Endothelial cell of umbilical vein (primary cell): ENCODE data around the gene NMT2. TPM values are rescaled to one million over a fixed set of nuclear protein-coding genes. Genes with fewer than 3 reads are reported as not detected.
A peak's percentile ranks its signal among the peaks of the same experiment; 100 is the strongest.

ENCODE experiments used
- BruUV-seq: library from RNA; stranded (reverse); fragments of 400-500 nt; replicated peaks from 2 replicates; lab custom pipeline; 2021; lab: Mats Ljungman, UMichigan
- CTCF ChIA-PET: fragments of 300-600, 350-600 bp; sonication (Branson Sonifier 250); formaldehyde crosslinking; loops from one replicate; lab custom pipeline; 2021; ENCODE audit warnings: antibody characterized with exemption, inconsistent platforms; lab: Charles Lee
- POLR2A ChIA-PET: fragments of 300-600, 350-600 bp; sonication (Branson Sonifier 250); formaldehyde crosslinking; loops from one replicate; lab custom pipeline; 2021; ENCODE audit warnings: antibody characterized with exemption, inconsistent platforms; lab: Charles Lee
- DNase-seq: peaks from one replicate; pipeline ENCODE4 v3.0.0-alpha.2; 2011; ENCODE audit warnings: low read depth, low spot score
- FAIRE-seq: peaks from 2 replicates; lab custom pipeline; 2011; peaks lifted over from hg19 to GRCh38; lab: Jason Lieb, UNC
- H2AFZ ChIP-seq: 2 replicates; pipeline ENCODE4 v1.6.0; 2012; ENCODE audit warnings: low read depth, low read length, control low read depth, inconsistent platforms
- H3K27ac ChIP-seq: 2 replicates; pipeline ENCODE4 v1.5.1; 2011; ENCODE audit warnings: low read depth, mild to moderate bottlenecking, control low read depth, low read length, moderate library complexity; ENCODE audit not compliant: insufficient read depth
- H3K27me3 ChIP-seq, 2 experiments: 2 replicates each; pipeline versions ENCODE4 v1.6.0 to v1.6.1; 2011; ENCODE audit warnings: low read length in 2 of 2, mixed read lengths in 1 of 2; ENCODE audit not compliant: control insufficient read depth in 2 of 2, insufficient read depth in 2 of 2
- H3K36me3 ChIP-seq, 2 experiments: 2 replicates in 1 of 2; 3 replicates in 1 of 2; pipeline ENCODE4 v1.5.1; 2011; ENCODE audit warnings: low read length in 2 of 2, mild to moderate bottlenecking in 1 of 2, moderate library complexity in 1 of 2; ENCODE audit not compliant: control insufficient read depth in 2 of 2, insufficient read depth in 2 of 2; ENCODE audit errors: extremely low read depth in 1 of 2
- H3K4me1 ChIP-seq: 3 replicates; pipeline ENCODE4 v1.5.1; 2011; ENCODE audit warnings: mild to moderate bottlenecking, low read length; ENCODE audit not compliant: control insufficient read depth, insufficient read depth; ENCODE audit errors: extremely low read depth
- H3K4me2 ChIP-seq: 2 replicates; pipeline ENCODE4 v1.6.1; 2011; ENCODE audit warnings: low read length, control low read depth, mixed read lengths; ENCODE audit not compliant: insufficient read depth
- H3K4me3 ChIP-seq, 3 experiments: fragments of 200-600 bp in 1 of 3; sonication (generic), shearing (Covaris generic) in 1 of 3; replicated peaks in 1 of 3; 2 replicates each; pipeline ENCODE4 v1.5.1; 2011 to 2016; ENCODE audit warnings: control low read depth in 3 of 3, low read length in 3 of 3, mild to moderate bottlenecking in 2 of 3, inconsistent platforms in 1 of 3, low read depth in 1 of 3, moderate library complexity in 1 of 3; ENCODE audit not compliant: insufficient read depth in 1 of 3
- H3K79me2 ChIP-seq: 2 replicates; pipeline ENCODE4 v1.6.0; 2012; ENCODE audit warnings: low read length, inconsistent platforms; ENCODE audit not compliant: control insufficient read depth, insufficient read depth
- H3K9ac ChIP-seq: replicated peaks from 2 replicates; pipeline ENCODE3; 2011; ENCODE audit warnings: low read length, control low read depth; ENCODE audit not compliant: insufficient read depth; ENCODE audit errors: extremely low read depth
- H3K9me1 ChIP-seq: replicated peaks from 3 replicates; pipeline ENCODE4 v1.6.0; 2011; ENCODE audit warnings: mild to moderate bottlenecking, low read length; ENCODE audit not compliant: control insufficient read depth, insufficient read depth; ENCODE audit errors: extremely low read depth
- H3K9me3 ChIP-seq: replicated peaks from 2 replicates; pipeline ENCODE4 v1.5.1; 2012; ENCODE audit warnings: low read length, inconsistent platforms; ENCODE audit not compliant: control insufficient read depth, insufficient read depth
- H4K20me1 ChIP-seq: replicated peaks from 2 replicates; pipeline ENCODE3; 2011; ENCODE audit warnings: mild to moderate bottlenecking, low read length; ENCODE audit not compliant: control insufficient read depth, insufficient read depth; ENCODE audit errors: extremely low read depth
- EZH2 ChIP-seq: IDR thresholded peaks from 2 replicates; pipeline ENCODE4 v1.6.1; 2012; ENCODE audit warnings: borderline replicate concordance, low read depth, mild to moderate bottlenecking, moderate library complexity, low read length, inconsistent platforms; ENCODE audit not compliant: severe bottlenecking
- FOS ChIP-seq: IDR thresholded peaks from 2 replicates; pipeline ENCODE4 v1.6.1; 2011; ENCODE audit warnings: mild to moderate bottlenecking, low read length, moderate library complexity, borderline replicate concordance; ENCODE audit not compliant: insufficient read depth
- GATA2 ChIP-seq: IDR thresholded peaks from 2 replicates; pipeline ENCODE4 v1.7.0; 2011; ENCODE audit warnings: low read depth, mild to moderate bottlenecking, moderate library complexity, mixed read lengths, low read length; ENCODE audit not compliant: insufficient read length, insufficient read depth
- JUN ChIP-seq: IDR thresholded peaks from 2 replicates; pipeline ENCODE4 v1.6.1; 2011; ENCODE audit warnings: borderline replicate concordance, low read depth; ENCODE audit not compliant: insufficient read length, insufficient read depth
- MYC ChIP-seq: IDR thresholded peaks from one replicate; pipeline ENCODE4 v1.6.1; 2011; ENCODE audit warnings: mild to moderate bottlenecking, low read depth, low read length
- POLR2A ChIP-seq: IDR thresholded peaks from 2 replicates; pipeline ENCODE4 v1.6.1; 2012; ENCODE audit warnings: low read depth, mild to moderate bottlenecking, control low read depth, low read length
- dilution Hi-C: fragments of 300-500 bp; cut with MboI; formaldehyde crosslinking; loops from one replicate; pipeline ENCODE4 v1.15.0; 2019; ENCODE audit warnings: low sequenced_read_pairs; ENCODE audit not compliant: extremely low pct_ligation_motif_present
- intact Hi-C: fragments of 100-400 bp; cut with micrococcal nuclease; formaldehyde crosslinking; loops from one replicate; pipeline ENCODE4 v1.10.0; 2022
- polyA plus RNA-seq, 4 experiments: library from polyadenylated mRNA; depleted of rRNA in 3 of 4; stranded (reverse) in 3 of 4; unstranded in 1 of 4; fragments of >200 nt; gene quantifications; 2 replicates each; pipeline versions ENCODE4 v1.2.1 to v1.2.3, GENCODE V29; 2011 to 2012; ENCODE audit warnings: missing spikeins in 1 of 4
- total RNA-seq: library from RNA; stranded (reverse); gene quantifications from 2 replicates; pipeline ENCODE4 v1.2.3, GENCODE V29; 2021
- TF ChIP-seq, protein P1 (sequence below), 2 donors: IDR thresholded peaks; 1 replicate in 1 of 2; 2 replicates in 1 of 2; pipeline ENCODE4 v1.5.1; 2011; ENCODE audit warnings: low read length in 2 of 2, mild to moderate bottlenecking in 2 of 2, moderate library complexity in 2 of 2, control low read depth in 1 of 2, inconsistent platforms in 1 of 2, low read depth in 1 of 2; ENCODE audit not compliant: insufficient read depth in 1 of 2; ENCODE audit errors: extremely low read depth in 1 of 2

NMT2 gene
- total and polyA plus RNA-seq, 2 donors (not counting 3 experiments of a cell fraction or from before 2014, with no cell fraction given): 39.0 to 109 TPM

DNA sequence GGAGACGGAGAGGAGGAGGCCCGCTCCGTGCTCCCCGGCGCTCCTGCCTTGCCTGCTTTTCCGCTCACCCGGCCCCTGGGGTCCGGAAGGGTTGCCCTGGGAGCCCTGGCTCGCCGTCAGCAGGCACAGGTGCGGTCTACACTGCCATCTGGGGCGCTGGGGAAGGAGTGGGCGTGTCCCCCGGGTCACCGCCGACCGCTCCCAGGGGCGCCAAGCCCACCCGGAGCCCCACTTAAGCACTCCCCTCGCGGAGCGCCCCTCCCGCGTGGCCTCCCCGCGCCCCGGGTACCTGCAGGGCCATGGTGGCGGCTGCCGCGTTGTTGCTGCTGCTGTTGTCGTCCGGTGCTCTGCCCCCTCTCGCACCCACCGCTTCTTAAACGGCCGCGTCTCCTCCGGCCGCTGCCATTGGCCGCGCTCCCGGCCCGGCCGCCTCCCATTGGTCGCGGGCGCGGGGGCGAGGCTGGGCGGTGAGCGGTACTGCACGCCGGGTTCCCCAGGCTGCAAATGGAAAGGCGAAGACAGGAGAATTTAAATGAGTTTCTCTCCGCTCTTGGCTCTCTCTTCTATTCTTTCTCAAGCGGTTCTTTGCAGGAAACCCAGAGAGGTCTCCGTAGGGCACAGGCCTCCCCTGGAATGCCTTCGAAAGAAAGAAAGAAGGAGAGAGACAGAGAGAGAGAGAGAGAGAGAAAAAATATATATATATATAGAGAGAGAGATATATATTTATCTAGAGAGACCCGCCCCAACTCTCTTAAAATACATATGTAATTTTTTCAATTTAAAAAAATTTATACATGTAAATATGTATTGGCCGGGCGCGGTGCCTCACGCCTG, 79.8 kb downstream of the NMT2 start, which contains the start of gene ACBD7:
Gene ACBD7 (minus strand): TSS at position 349 of the 834 bp plus-strand sequence. CDS start 48 bp downstream, at position 301.
- dilution Hi-C loops: no loop called here
- FAIRE-seq: peak; percentile 67
- Histone ChIP-seq H4K20me1 (no peaks in the 10 kb centered on the region), H3K4me1 (peaks cover 12% of the 10 kb centered on the region), H3K27ac (no peak within 1 kb of the TSS), H3K27me3 (no peaks in the 10 kb centered on the region), H2AFZ (peak within 1 kb of the TSS; percentile 92), H3K79me2 (no peaks in the 10 kb centered on the region), H3K9me1 (no peaks in the 10 kb centered on the region), H3K36me3 (no peaks in the 10 kb centered on the region), H3K4me2 (peak within 1 kb of the TSS; percentile 69), H3K4me3 (peak within 1 kb of the TSS; percentile 49 to 62 (median 57)), H3K9me3 (no peaks in the 10 kb centered on the region), H3K9ac (no peak within 1 kb of the TSS)
- no TSS peak for BruUV-seq
- TF ChIP-seq EZH2: no peak
- no peak for TF ChIP-seq MYC
- TF ChIP-seq JUN: no peak
- no peak for TF ChIP-seq POLR2A
- TF ChIP-seq GATA2: no peak
- no peak for TF ChIP-seq FOS
- TF ChIP-seq, protein P1, sequence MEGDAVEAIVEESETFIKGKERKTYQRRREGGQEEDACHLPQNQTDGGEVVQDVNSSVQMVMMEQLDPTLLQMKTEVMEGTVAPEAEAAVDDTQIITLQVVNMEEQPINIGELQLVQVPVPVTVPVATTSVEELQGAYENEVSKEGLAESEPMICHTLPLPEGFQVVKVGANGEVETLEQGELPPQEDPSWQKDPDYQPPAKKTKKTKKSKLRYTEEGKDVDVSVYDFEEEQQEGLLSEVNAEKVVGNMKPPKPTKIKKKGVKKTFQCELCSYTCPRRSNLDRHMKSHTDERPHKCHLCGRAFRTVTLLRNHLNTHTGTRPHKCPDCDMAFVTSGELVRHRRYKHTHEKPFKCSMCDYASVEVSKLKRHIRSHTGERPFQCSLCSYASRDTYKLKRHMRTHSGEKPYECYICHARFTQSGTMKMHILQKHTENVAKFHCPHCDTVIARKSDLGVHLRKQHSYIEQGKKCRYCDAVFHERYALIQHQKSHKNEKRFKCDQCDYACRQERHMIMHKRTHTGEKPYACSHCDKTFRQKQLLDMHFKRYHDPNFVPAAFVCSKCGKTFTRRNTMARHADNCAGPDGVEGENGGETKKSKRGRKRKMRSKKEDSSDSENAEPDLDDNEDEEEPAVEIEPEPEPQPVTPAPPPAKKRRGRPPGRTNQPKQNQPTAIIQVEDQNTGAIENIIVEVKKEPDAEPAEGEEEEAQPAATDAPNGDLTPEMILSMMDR (IDR thresholded peaks at IDR 0.05; ENCODE audit: extremely low read depth in 1 of 2, insufficient read depth in 1 of 2, low read depth in 1 of 2, low read length in 2 of 2): peak in 1 of 2 donors; percentile 31
- DNase-seq: peak; percentile 86
- intact Hi-C loops: loop anchor here (10.0 kb wide), 2 partner anchors 214 to 594 kb away; partner anchors contain the start of gene SUV39H2
- CTCF ChIA-PET: no interaction called here
- POLR2A ChIA-PET: no interaction called here
